HG03457 (cell line): ENCODE data around the gene C11orf24.

Experiments
- ATAC-seq: cut with Tn5 transposase; IDR thresholded peaks from one replicate; pipeline ENCODE4 v1.9.1; 2021; ENCODE audit warnings: moderate number of reproducible peaks; ENCODE audit not compliant: unreplicated experiment

Gene C11orf24

GRCh38 chr11:68271781-68272608 lies at the start of gene C11orf24:
TSS of gene C11orf24 (minus strand) at chr11:68271973. CDS start at chr11:68263767, 8,206 bp downstream.
- ATAC-seq: peak; percentile 57

GRCh38 chr11:68317147-68317785 lies 45.5 kb upstream of the C11orf24 start:
- no peak for ATAC-seq

GRCh38 chr11:68315171-68315920 lies 43.6 kb upstream of the C11orf24 start:
- no peak for ATAC-seq

- ATAC-seq: no peak
Measured at GRCh38 chr11:68314203-68315170, 42.7 kb upstream of the C11orf24 start.

- ATAC-seq: no peak
Measured at GRCh38 chr11:68313574-68314202, 41.9 kb upstream of the C11orf24 start.

GRCh38 chr11:68312780-68313573 lies 41.2 kb upstream of the C11orf24 start:
- no peak for ATAC-seq

- no peak for ATAC-seq
Measured at GRCh38 chr11:68312117-68312779, 40.5 kb upstream of the C11orf24 start, which contains the start of gene LRP5. TSS of gene LRP5 (plus strand) at chr11:68312591. CDS start at chr11:68312715, 124 bp downstream.

GRCh38 chr11:68311160-68312116 lies 39.7 kb upstream of the C11orf24 start:
- no peak for ATAC-seq

- no peak for ATAC-seq
Measured at GRCh38 chr11:68309621-68310185, 37.9 kb upstream of the C11orf24 start.

GRCh38 chr11:68308068-68308467 lies 36.3 kb upstream of the C11orf24 start:
- no peak for ATAC-seq

GRCh38 chr11:68306636-68307035 lies 34.9 kb upstream of the C11orf24 start:
- no peak for ATAC-seq

GRCh38 chr11:68303982-68304780 lies 32.4 kb upstream of the C11orf24 start:
- ATAC-seq: no peak

- ATAC-seq: no peak
Measured at GRCh38 chr11:68303083-68303482, 31.3 kb upstream of the C11orf24 start.

- no peak for ATAC-seq
Measured at GRCh38 chr11:68302670-68303069, 30.9 kb upstream of the C11orf24 start.

GRCh38 chr11:68302256-68302655 lies 30.5 kb upstream of the C11orf24 start:
- ATAC-seq: no peak
